Sigmoid colon (tissue), 4 donors: ENCODE data around the gene ACTN4.
"Not testable (repeated sequence)": the region's sequence is repeated elsewhere in the genome, so short reads cannot be mapped to it uniquely, and the experiment has no call there.

Source experiments
- POLR2A ChIP-seq, 2 donors: fragments of 450-650 bp; IDR thresholded peaks; one replicate each; pipeline ENCODE4 v1.6.1; 2016; ENCODE audit warnings: antibody characterized with exemption in 2 of 2, mild to moderate bottlenecking in 2 of 2, moderate library complexity in 2 of 2
- POLR2AphosphoS5 ChIP-seq, 4 donors: sonication (generic); formaldehyde crosslinking; IDR thresholded peaks; one replicate each; pipeline ENCODE4 v1.6.1; 2017; ENCODE audit warnings: antibody characterized with exemption in 4 of 4
- TF ChIP-seq, protein P1 (sequence below), 4 experiments: fragments of 450-650 bp in 3 of 4; fragments of 200-600 bp in 1 of 4; IDR thresholded peaks; one replicate each; pipeline ENCODE4 v1.5.1; 2016 to 2019; ENCODE audit warnings: antibody characterized with exemption in 4 of 4, mild to moderate bottlenecking in 3 of 4, moderate library complexity in 2 of 4

DNA sequence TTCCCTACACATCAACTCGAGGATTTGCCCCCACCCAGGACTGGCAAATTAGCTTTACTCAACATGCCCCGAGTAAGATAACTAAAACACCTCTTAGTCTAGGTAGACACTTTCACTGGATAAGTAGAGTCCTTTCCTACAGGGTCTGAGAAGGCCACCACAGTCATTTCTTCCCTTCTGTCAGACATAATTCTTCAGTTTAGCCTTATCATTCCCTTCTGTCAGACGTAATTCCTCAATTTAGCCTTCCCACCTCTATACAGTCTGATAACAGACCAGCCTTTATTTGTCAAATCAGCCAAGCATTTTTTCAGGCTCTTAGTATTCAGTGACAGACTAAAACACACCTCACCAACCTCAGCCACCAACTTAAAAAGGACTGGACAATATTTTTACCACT is 106.3 kb downstream of the ACTN4 start:
- TF ChIP-seq, protein P1, sequence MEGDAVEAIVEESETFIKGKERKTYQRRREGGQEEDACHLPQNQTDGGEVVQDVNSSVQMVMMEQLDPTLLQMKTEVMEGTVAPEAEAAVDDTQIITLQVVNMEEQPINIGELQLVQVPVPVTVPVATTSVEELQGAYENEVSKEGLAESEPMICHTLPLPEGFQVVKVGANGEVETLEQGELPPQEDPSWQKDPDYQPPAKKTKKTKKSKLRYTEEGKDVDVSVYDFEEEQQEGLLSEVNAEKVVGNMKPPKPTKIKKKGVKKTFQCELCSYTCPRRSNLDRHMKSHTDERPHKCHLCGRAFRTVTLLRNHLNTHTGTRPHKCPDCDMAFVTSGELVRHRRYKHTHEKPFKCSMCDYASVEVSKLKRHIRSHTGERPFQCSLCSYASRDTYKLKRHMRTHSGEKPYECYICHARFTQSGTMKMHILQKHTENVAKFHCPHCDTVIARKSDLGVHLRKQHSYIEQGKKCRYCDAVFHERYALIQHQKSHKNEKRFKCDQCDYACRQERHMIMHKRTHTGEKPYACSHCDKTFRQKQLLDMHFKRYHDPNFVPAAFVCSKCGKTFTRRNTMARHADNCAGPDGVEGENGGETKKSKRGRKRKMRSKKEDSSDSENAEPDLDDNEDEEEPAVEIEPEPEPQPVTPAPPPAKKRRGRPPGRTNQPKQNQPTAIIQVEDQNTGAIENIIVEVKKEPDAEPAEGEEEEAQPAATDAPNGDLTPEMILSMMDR (IDR thresholded peaks at IDR 0.05) = not testable (repeated sequence)
- not testable (repeated sequence) for TF ChIP-seq POLR2A, POLR2AphosphoS5 (IDR thresholded peaks at IDR 0.05)
